Ishikawa (cell line): ENCODE measurements around the gene ACYP2.

Experiments
- TAF1 ChIP-seq: IDR thresholded peaks from 2 replicates; pipeline ENCODE4 v1.6.1; 2012; ENCODE audit warnings: low read depth, mild to moderate bottlenecking
- TEAD4 ChIP-seq: IDR thresholded peaks from 2 replicates; pipeline ENCODE4 v1.6.1; 2012
- YY1 ChIP-seq: IDR thresholded peaks from 2 replicates; pipeline ENCODE4 v1.6.1; 2012; ENCODE audit warnings: low read depth
- TF ChIP-seq, protein P1 (sequence below): IDR thresholded peaks from 2 replicates; pipeline ENCODE4 v1.6.1; 2012

DNA sequence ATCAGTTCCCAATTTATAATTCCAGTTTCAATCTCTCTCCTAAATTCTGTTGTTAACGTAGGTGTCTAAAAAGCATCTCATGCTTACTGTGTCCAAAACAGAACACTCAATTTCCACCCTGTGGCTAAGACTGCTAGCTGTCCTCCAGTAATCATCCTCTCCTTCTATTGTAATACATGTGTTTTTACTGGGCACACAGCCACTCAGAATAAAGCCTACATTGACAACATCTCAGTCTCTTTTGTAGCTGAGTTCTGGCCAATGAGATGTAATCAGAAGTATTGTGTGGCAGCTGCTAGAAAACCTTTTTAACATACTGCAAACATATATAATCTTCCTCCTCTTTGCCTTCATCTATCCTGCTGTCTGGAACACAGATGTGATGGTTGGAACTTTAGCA, 170.0 kb downstream of the ACYP2 start:
- TF ChIP-seq YY1 (no peak), TAF1 (no peak), TEAD4 (no peak)
- TF ChIP-seq, protein P1, sequence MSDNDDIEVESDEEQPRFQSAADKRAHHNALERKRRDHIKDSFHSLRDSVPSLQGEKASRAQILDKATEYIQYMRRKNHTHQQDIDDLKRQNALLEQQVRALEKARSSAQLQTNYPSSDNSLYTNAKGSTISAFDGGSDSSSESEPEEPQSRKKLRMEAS = no peak
